ENCODE data around the gene SLC7A4. TPM values are rescaled to one million over a fixed set of nuclear protein-coding genes. Genes with fewer than 3 reads are reported as not detected.

Gene SLC7A4
- total and polyA plus RNA-seq, 2 of the 8 experiments (the other 6 are each of a cell fraction or from before 2014, with no cell fraction given): 0.92 TPM; not detected in 1

- H3K4me2 ChIP-seq (ENCODE audit: insufficient read depth in 1 of 2, low read depth in 2 of 2, low read length in 2 of 2): no peak overlapping the region
- H3K18ac ChIP-seq (ENCODE audit: extremely low read depth, low read length): no peak overlapping the region
- H3K79me1 ChIP-seq (ENCODE audit: low read depth, low read length): no peaks in the 10 kb centered on the region
- WGBS, 2 experiments (ENCODE audit: extremely low coverage in 1 of 2, insufficient coverage in 1 of 2, insufficient read length in 1 of 2, insufficient replicate concordance in 2 of 2, low coverage in 1 of 2, low lambda C conversion rate in 2 of 2, missing lambda C conversion rate in 1 of 2): 57% methylated on average over 7 of the region's 8 CpGs; no CpG with 5 or more reads in 1 of the 2 experiments
- H3K56ac ChIP-seq (replicated peaks; ENCODE audit: insufficient read length, low read depth, low read length): no peak overlapping the region
- no peak overlapping the region for H4K5ac ChIP-seq (ENCODE audit: insufficient read length, low read depth, low read length)
- H3K27ac ChIP-seq (ENCODE audit: low read depth, low read length): no peak overlapping the region
- no peak overlapping the region for H2AK5ac ChIP-seq (ENCODE audit: low read depth, low read length)
- no peaks in the 10 kb centered on the region for H3K9me3 ChIP-seq (ENCODE audit: insufficient read depth in 2 of 2, low read depth in 1 of 2, low read length in 1 of 2)
- no peak overlapping the region for H3K4me3 ChIP-seq (ENCODE audit: extremely low read depth in 1 of 4, insufficient read depth in 2 of 4, low read depth in 3 of 4, low read length in 4 of 4)
- H2BK12ac ChIP-seq (ENCODE audit: low read depth, low read length): no peak overlapping the region
- H2AFZ ChIP-seq (ENCODE audit: low read length): no peak overlapping the region
- no peak overlapping the region for H2BK120ac ChIP-seq (replicated peaks; ENCODE audit: low read depth, low read length)
- CTCF ChIA-PET (ENCODE audit: partially characterized antibody): interaction anchor here (1.2 kb wide), 1 partner anchor 10 kb away, joined by 5 read pairs; no protein-coding TSS in a partner anchor
- DNase-seq (ENCODE audit: low read depth in 1 of 2, low spot score in 2 of 2): no peak
- no peak for TF ChIP-seq KDM1A (IDR thresholded peaks at IDR 0.05; ENCODE audit: borderline replicate concordance, low read length)
- H3K79me2 ChIP-seq (ENCODE audit: control insufficient read depth in 1 of 2, insufficient read depth in 2 of 2, low read length in 2 of 2): no peaks in the 10 kb centered on the region
- no peak overlapping the region for H2BK20ac ChIP-seq (ENCODE audit: low read length)
- no peak for FAIRE-seq
- H4K8ac ChIP-seq (ENCODE audit: extremely low read depth, insufficient read depth, low read length): no peak overlapping the region
- H3K4ac ChIP-seq (replicated peaks; ENCODE audit: insufficient read length, low read depth, low read length): no peak overlapping the region
- H2BK15ac ChIP-seq (ENCODE audit: low read length): no peak overlapping the region
- no peak overlapping the region for H4K91ac ChIP-seq (replicated peaks; ENCODE audit: insufficient read length, low read length)
- H3K23me2 ChIP-seq (ENCODE audit: low read depth, low read length): no peaks in the 10 kb centered on the region
- H3K9ac ChIP-seq (replicated peaks in 1 of 4; ENCODE audit: extremely low read depth in 1 of 4, low read depth in 3 of 4, low read length in 3 of 4): no peak overlapping the region; a peak in 1 of 7 replicates
- no peaks in the 10 kb centered on the region for H4K20me1 ChIP-seq (replicated peaks in 1 of 2; ENCODE audit: control insufficient read depth in 1 of 2, insufficient read depth in 2 of 2, low read length in 2 of 2)
- POLR2A ChIA-PET (ENCODE audit: partially characterized antibody): interaction anchor here (2.1 kb wide), 1 partner anchor 10 kb away, joined by 5 read pairs; the partner anchor contains the start of gene P2RX6
- peaks cover 0 to 2% (median 0%) of the 10 kb centered on the region in 4 experiments; a peak in 1 of 7 replicates for H3K4me1 ChIP-seq (replicated peaks in 1 of 4; ENCODE audit: control insufficient read depth in 3 of 4, insufficient read depth in 4 of 4, low read length in 3 of 4)
- no peaks in the 10 kb centered on the region for H3K27me3 ChIP-seq (replicated peaks in 1 of 4; ENCODE audit: control insufficient read depth in 3 of 4, extremely low read depth in 1 of 4, insufficient read depth in 3 of 4, low read length in 3 of 4)
- H3K36me3 ChIP-seq (ENCODE audit: control insufficient read depth in 2 of 4, insufficient read depth in 4 of 4, low read length in 3 of 4): no peaks in the 10 kb centered on the region
- H3K23ac ChIP-seq (ENCODE audit: insufficient read length): no peak overlapping the region
- H3K14ac ChIP-seq (ENCODE audit: insufficient read length): no peak overlapping the region
- no peak overlapping the region; the same call in 1 of the 2 replicates for H2BK5ac ChIP-seq (ENCODE audit: low read depth, low read length)
These were observed 7.1 kb downstream of the SLC7A4 start for GRCh38 chr22:21025266-21025665.

Measured in H1 (cell line).